GM19099 (cell line): ENCODE measurements around the gene REG3A.

Experiments used
- POLR2A ChIP-seq: IDR thresholded peaks from 3 replicates; pipeline ENCODE4 v1.6.1; 2011; ENCODE audit warnings: low read depth; ENCODE audit not compliant: insufficient read length; ENCODE audit errors: extremely low read depth

REG3A gene

DNA sequence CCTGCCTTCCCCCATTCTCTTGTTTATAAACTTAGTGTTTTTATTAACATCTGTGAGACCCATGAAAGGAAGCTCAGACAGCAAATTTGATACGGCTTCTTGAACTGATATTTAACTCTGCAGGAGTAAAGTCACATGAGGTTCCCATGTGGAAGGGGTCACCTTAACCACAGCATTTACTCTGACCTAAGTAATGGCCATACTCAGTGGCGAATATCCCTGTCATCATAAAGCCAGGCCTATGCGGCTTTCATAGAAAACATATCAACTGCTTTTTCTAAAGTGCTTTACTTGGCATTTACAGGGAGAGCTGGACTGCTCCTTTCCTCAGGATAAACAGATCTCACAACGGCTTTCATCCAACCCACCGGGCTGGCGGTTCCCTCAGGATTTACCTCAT is 30.3 kb downstream of the REG3A start:
- no peak for TF ChIP-seq POLR2A

DNA sequence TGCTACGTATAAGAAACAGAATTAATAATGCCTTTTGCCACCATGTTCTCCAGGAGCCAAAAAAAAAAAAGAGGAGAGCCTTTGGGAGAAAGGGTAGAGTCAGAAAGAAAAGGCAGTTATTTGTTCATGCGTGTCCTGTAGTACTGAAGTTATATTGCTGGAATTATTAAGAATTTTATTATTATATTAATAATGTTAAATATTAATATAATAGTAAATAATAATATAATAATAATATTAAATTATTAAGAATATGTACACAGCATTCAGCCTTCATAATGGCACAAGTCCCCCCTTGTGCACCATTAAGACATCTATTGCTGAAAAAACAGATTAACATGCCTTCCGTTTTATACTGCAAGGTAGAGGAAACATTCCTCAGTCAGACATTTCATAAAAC is 31.1 kb downstream of the REG3A start:
- TF ChIP-seq POLR2A, result no peak

DNA sequence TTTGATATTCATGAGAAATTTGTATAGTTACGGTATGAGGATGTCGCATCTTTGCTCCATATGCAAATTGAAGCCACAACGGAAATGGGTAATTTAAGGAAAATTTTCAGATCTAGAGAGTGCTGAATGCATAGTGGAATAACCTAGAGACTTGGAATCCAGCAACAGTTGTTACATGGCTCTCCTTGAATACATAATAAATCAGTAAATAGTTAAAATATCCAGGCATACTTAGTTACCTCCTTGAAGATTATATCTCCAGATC is 33.9 kb downstream of the REG3A start:
- TF ChIP-seq POLR2A, result no peak

DNA sequence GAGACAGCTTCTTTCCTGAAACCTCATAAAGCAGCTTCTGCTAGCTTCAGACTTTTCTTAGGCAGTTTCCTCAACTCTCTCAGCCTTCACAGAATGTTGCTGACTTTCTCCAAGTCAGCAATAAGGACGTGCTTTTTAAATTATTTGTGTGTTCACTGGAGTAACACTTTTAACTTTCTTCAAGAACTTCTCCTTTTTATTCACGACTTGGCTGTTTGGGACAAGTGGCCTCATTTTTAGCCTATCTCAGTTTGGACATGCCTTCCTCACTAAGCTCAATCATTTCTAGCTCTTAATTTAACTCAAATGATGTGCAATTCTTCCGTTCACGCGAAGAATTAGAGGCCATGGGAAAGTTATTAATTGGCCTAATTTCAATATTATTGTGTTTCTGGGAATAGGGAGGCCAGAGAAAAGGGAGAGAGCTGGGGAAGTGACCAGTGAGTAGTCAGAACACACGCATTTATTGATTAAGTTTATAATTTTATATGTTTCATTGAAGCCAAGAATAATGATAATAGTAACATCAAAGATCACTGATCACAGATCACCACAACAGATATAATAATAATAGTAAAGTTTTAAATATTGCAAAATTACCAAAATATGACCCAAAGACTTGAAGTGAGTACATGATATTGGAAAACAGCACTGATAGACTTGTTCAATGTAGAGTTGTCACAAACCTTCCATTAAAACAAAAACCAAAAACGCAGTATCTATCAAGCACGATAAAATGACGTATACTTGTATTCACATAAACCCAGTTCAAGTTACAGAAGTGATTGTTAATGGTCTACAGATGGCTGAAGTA is 34.4 kb downstream of the REG3A start:
- no peak for TF ChIP-seq POLR2A

DNA sequence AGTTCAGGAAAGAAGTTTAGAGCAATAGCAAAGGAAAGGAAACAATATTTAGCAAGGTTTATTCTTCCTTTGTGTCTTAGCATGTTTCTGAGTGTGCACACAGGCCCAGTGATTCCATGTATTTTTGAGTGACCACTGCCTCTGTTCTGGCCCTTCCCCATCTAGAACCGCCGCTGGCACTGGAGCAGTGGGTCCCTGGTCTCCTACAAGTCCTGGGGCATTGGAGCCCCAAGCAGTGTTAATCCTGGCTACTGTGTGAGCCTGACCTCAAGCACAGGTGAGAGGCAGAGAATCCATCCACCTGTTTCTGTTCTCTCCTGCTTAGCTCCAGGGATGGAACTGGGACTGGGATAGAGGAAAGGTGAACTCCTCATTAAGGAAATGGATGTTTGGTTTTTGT is 36.9 kb downstream of the REG3A start:
- TF ChIP-seq POLR2A, result no peak

DNA sequence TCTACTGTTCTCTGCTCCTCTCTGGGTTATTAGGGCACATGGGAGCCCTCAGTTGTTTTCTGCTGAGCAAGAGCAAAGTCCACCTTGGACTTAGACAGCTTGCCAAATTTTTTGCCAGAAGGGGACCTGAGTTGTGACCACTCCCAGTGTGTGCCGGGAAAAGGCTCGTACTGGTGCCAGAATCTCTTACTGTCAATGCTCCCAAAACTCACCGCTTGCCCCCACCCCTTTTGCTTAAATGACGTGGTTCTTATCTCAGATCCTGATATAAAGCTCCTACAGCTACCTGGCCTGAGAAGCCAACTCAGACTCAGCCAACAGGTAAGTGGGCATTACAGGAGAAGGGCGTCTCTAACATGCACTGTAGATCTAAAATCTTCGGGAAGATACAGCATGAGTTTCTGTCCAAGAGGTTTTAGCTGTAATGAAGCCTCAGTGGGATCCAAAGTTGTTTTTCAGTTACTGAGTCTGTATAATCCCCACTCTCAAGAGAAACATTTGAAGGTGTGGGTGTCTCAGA is 39.3 kb downstream of the REG3A start, which contains the start of gene REG1A:
TSS of gene REG1A (plus strand) at position 295 of the 520 bp plus-strand sequence. CDS start 374 bp downstream, outside the sequence.
- no peak for TF ChIP-seq POLR2A

DNA sequence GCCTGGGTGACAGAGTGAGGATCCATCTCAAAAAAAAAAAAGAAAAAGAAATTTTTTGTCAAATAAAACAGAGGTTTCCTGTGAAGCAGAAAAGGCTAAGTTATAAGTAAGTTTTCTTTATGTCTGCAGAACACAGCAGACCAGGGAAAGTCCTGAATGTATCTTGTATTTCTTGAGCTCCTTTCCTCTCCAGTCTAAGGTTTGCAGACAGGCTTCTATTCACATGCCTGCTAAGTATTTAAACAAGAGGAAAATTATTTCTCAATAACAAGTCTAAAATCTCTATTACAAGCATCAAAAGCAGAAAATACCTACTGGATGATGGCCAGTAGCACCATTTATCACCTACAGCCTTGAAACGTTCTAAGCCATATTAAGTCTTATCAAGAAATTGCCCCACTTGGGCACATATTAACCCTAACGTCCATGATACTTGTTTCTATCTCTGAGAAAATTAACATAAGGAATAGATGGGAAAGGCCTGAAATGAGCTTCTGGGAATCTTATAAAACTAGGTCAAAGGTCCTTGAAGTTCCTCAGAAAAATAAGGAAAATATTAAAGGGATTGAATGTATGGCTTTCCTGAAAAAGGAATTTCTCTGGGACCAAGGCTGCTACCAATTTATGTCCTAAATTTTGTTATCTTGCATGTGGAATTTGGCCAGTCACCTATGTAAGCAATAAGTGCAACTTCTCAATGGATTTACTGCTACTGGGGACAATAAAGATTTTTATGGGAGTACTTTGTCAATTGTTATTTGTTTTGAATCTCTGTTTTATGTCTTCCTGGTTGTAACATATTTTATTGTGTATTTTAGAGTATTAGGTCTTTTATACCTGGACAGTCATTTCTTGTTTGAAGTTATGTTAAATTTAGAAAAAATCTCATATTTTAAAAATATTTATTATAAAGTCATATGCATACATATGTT is 42.3 kb downstream of the REG3A start:
- no peak for TF ChIP-seq POLR2A

DNA sequence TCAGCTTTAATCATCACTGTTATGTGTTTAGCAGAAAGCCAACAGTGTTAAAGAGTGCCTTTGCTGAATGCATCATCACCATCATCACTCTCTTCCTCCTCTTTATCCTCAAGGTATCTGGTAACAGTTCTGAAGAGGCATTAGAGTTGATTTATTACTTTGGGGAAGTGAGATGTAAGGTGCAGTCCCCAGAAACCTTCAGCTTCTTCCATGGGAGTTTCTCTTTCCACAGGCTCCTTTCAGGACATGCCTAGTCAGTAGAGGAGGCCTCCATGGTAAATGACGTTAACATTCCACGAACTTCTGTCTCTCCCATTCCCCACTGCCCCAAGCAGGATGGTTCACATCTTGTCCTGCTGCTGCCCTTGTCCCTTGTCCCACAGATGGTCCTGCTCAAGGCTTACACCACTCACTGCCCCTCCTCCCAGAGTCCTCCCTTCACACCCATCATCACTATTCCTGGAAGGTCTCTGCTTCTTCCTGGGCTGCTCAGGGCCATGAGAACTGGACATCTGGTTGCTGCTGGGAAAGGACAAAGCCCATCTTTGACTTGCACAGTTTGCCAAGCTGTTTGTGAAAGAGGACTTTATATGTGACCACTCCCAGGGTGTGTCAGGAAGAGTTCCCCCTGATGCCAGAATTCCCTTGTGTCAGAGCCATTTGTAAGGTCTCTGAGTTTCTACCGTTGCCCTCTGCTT is 44.6 kb downstream of the REG3A start:
- TF ChIP-seq POLR2A, result no peak

DNA sequence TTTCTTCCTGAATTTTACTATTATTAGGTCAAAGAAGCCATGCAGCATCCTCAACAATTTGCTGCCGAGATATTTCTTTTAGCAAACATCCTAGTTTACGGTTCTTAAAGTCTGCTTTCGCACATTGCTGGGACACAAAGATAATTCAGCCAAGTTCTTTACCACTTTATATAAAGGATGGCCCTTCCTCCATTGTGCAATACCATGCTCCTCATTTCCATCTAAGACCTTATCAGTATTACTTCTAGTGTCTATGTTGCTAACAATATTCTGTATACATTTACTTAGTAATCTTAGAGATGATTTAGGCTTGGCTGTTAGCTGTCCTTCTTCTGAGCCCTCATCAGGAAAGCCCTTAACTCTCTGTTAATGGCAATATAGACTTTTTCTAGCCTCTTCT is 47.3 kb downstream of the REG3A start:
- TF ChIP-seq POLR2A, result no peak
